DOHH2 (cell line): Measurements from ENCODE around the gene CAMTA1.

Experiments used
- EZH2phosphoT487 ChIP-seq: fragments of 200-600 bp; sonication (generic); IDR thresholded peaks from 2 replicates; pipeline ENCODE4 v1.6.1; 2017; ENCODE audit warnings: borderline replicate concordance, mild to moderate bottlenecking, antibody characterized with exemption, low read length, moderate library complexity, mixed read lengths
- TF ChIP-seq, protein P1 (sequence below): fragments of 200-600 bp; sonication (generic); IDR thresholded peaks from one replicate; pipeline ENCODE4 v1.5.1; 2014; ENCODE audit warnings: antibody characterized with exemption, mild to moderate bottlenecking, low read depth, low read length; ENCODE audit not compliant: poor library complexity, severe bottlenecking

DNA sequence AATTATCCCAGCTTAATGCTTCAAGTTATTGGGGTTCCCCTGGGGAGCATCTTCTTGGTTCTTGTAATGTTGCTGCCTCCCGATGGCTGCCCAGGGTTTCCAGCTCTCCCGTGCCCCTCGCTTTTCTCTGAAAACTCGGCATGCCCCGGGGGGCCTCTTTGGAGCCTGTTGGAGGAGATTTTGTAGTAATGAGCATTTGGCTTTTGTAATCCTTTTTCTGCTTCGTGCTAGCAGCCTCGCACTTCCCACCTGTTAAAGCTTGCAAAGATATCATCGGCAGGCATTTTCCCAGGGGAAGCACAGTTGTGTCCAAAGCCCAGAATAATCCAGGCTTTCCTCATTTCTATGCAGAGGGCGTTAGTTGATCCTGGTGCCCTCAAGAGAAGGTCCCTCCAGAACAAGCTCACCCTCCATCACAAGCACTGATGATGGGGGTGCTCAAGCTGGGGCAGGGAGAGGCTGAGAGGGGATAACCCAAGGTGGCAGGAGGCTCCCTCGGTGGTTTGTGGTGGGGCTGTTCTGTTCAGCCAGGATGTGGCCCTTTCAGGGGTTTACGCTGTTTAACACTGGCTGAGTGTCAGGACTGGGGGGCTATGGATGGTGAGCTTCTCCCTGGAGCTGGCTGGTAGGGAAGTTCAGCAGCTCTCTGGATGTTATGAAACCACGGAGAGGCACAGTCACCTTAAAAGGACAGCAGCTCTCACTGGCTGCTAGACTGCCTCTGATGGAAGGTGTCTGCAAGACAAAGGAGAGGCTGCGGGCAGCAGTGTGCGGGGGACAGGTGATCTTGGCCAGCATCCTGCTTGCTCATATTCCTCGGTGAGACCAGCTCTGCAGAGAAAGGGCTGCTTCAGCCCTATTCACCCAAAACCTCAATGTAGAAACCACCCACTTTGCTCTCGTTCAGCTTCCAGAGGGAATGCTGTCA lies 508.7 kb downstream of the CAMTA1 start:
- TF ChIP-seq, protein P1, sequence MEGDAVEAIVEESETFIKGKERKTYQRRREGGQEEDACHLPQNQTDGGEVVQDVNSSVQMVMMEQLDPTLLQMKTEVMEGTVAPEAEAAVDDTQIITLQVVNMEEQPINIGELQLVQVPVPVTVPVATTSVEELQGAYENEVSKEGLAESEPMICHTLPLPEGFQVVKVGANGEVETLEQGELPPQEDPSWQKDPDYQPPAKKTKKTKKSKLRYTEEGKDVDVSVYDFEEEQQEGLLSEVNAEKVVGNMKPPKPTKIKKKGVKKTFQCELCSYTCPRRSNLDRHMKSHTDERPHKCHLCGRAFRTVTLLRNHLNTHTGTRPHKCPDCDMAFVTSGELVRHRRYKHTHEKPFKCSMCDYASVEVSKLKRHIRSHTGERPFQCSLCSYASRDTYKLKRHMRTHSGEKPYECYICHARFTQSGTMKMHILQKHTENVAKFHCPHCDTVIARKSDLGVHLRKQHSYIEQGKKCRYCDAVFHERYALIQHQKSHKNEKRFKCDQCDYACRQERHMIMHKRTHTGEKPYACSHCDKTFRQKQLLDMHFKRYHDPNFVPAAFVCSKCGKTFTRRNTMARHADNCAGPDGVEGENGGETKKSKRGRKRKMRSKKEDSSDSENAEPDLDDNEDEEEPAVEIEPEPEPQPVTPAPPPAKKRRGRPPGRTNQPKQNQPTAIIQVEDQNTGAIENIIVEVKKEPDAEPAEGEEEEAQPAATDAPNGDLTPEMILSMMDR: no peak
- no peak for TF ChIP-seq EZH2phosphoT487
